ENCODE results near the gene C6orf62.

- TF ChIP-seq POLR2A (IDR thresholded peaks at IDR 0.05) (no peak), CTCF (IDR thresholded peaks at IDR 0.05) (no peak)
Measured at GRCh38 chr6:24708612-24709011, 10.3 kb downstream of the C6orf62 start.

Data from heart left ventricle (tissue), 13 donors.